IPS-18c (cell line): ENCODE results near the gene BACH2.

ENCODE experiments used
- H3K4me3 ChIP-seq: 2 replicates; pipeline ENCODE4 v1.7.0; 2013; ENCODE audit warnings: low read depth, mild to moderate bottlenecking, low read length, moderate library complexity; ENCODE audit not compliant: insufficient read depth
- H3K9me3 ChIP-seq: one replicate; pipeline ENCODE4 v1.6.1; 2013; ENCODE audit warnings: mild to moderate bottlenecking, low read length, moderate library complexity; ENCODE audit not compliant: control insufficient read depth, insufficient read depth

Gene BACH2

GRCh38 chr6:90096818-90097217, 199.8 kb downstream of the BACH2 start:
- no peaks in the 10 kb centered on the region for H3K9me3 ChIP-seq

DNA sequence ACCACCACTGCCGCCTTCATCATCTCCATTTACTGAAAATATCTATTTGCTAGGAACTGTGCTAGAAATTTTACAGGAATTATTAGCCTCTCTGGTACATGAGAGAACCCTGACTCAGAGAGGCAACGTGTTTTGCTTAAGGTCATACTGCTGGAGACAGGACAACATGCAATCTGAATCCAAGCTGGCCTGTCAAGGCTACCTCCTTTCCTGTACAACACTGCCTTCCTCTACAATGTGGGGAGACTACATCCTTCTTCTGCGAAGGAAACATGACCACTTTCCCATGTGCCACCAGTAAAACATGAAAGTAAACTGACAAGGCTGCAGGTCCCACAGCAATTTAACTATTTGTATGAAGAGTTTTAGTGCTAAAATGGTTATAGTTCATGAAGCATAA, 200.9 kb downstream of the BACH2 start:
- no peak overlapping the region for H3K4me3 ChIP-seq
- H3K9me3 ChIP-seq = no peaks in the 10 kb centered on the region

More at GRCh38 chr6:90096818-90097217, 199.8 kb downstream of the BACH2 start:
- H3K4me3 ChIP-seq = no peak overlapping the region

- no peak overlapping the region for H3K4me3 ChIP-seq
- H3K9me3 ChIP-seq = no peaks in the 10 kb centered on the region
Observed at GRCh38 chr6:90095145-90095544, 201.5 kb downstream of the BACH2 start.

DNA sequence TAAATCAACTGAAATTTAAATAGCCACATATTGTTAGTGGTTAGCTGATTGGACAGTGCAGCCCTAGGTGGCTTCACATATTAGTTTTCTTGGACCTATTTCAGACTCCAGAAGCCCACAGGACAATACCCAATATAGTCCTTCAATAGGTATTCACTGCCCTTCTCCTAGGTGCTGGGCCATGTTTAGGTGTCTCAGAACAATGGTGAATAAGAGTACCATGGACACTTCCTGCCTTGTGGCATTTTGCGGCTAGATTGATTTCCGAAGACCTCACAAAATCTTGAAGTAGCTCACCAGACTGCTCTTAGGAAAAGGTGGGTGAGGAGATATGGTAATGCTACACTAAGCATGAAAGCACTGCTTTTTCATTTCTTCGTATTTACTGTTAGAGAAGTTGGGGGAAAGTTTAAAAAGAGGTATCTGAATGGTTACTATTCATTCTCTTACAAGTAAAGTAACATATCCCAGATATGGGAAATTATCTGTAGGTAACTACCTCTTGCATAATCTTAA, 203.0 kb downstream of the BACH2 start:
- Histone ChIP-seq H3K9me3 (no peaks in the 10 kb centered on the region), H3K4me3 (no peak overlapping the region)

DNA sequence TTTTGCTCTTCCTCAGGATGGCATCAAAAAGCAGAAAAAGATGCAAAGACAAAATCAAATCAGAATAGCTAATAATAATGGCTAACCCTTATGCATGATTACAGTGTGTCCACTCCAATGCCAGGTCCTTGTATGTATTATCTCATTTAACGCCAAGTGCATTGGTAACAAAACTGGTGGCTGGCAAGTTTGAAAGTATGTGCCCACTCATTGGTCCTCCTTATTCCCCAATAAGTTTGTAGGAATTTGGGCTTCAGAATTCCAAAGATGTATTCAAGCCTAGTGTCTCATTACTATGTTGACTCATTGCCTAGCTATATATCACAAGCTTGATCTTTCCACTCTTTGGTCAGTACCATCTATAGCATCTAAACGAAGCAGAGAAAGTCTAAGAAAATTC, 205.8 kb downstream of the BACH2 start:
- no peak overlapping the region for H3K4me3 ChIP-seq
- no peaks in the 10 kb centered on the region for H3K9me3 ChIP-seq

- Histone ChIP-seq H3K4me3 (no peak overlapping the region), H3K9me3 (no peaks in the 10 kb centered on the region)
Observed at GRCh38 chr6:90088009-90088408, 208.6 kb downstream of the BACH2 start.

DNA sequence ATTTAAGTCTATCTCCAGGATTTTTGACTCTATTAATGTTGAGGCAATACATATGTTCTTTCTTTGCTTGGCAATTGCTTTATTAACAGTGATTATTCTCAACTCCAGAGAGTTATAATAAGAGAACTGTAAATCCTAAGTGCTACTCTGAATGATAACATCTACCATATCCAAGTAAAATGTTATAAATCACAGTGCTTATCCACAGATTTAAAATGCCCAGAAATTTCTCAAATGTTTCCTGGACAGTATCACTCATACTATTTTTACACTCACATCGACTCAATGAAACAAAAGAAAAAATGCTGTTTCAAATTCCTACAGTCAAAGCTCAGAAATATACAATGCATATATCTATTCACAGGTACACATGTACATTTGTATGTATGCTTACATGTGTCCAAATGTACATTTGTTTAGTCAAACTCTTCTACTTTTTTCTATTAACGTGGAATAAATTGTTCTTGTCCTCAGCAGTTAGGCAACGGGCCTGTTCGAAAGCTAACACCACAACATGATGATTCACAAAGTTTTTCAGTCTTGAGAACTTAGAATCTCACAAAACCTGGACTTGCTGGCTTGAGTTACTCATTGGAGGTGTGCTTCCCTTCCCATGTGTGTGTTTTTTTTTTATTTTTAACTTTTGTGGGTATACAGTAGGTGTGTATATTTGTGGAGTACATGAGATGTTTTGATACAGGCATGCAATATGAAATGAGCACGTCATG, 209.4 kb downstream of the BACH2 start:
- H3K9me3 ChIP-seq = no peaks in the 10 kb centered on the region
- no peak overlapping the region for H3K4me3 ChIP-seq

- no peaks in the 10 kb centered on the region for H3K9me3 ChIP-seq
Observed at GRCh38 chr6:90086517-90086916, 210.1 kb downstream of the BACH2 start.

GRCh38 chr6:90083891-90084290, 212.8 kb downstream of the BACH2 start:
- Histone ChIP-seq H3K9me3 (no peaks in the 10 kb centered on the region), H3K4me3 (no peak overlapping the region)

More at GRCh38 chr6:90086517-90086916, 210.1 kb downstream of the BACH2 start:
- no peak overlapping the region for H3K4me3 ChIP-seq

DNA sequence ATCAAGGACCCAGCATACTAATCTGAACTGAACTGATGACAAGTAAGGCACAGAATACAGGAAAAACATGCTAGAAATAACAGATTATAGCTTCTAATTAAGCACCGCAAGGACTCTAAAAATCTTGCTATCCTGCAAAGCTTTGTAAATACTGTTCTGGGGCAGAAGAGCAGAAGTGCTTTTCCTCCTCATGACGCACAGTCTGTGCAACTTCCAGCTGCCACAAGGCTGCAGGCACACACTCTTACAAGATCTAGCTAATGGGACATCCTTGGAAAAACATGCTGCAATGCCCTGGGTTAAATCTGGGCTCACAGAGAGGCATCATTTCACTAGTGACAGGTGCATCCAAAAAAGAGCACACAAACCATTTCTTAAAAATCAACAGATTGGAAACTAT, 213.8 kb downstream of the BACH2 start:
- H3K4me3 ChIP-seq = no peak overlapping the region
- H3K9me3 ChIP-seq = no peaks in the 10 kb centered on the region

- Histone ChIP-seq H3K9me3 (no peaks in the 10 kb centered on the region), H3K4me3 (no peak overlapping the region)
Observed at GRCh38 chr6:90080876-90081481, 215.7 kb downstream of the BACH2 start.

DNA sequence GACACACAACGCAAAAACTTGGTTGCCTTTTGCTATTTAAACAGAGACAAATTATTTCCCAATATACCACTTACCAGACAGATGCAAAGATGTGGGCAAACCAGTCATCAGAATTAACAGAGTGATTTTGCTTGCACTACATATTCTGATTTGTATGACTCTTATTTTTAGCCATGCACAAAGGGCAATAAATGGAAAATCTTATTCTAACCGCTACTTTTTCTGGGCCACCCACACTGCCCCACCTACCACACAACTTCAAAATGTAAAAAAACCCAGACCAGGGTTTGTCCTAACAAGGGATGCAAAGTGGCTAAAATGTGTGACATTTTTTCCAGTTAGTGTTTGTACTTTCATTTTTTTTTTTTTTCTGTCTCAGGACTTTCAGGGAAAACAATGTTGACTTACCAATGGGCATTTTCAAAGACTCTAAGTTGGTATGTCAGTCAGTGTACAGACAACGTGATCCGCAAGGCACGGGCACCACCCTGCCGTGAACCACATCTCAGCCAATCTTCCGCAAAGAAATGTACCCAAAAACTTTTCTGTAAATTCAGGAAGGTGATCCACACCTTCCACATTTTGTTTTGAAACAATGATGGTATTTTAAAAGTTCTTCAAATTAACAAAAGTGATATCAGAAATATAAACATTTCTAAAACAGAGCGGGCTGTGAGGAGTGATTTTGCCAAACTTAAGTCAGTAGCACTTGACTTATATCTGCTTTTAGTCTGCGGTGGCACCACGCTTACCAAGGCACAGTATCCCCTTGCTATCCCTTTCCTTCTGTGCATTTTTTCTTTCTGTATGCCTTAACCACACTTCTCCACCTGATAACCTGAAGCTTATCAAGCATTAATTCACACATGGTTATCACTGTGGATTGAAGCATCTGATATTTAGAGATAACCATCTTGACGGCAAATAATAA, 216.8 kb downstream of the BACH2 start:
- no peak overlapping the region for H3K4me3 ChIP-seq
- H3K9me3 ChIP-seq = no peaks in the 10 kb centered on the region

DNA sequence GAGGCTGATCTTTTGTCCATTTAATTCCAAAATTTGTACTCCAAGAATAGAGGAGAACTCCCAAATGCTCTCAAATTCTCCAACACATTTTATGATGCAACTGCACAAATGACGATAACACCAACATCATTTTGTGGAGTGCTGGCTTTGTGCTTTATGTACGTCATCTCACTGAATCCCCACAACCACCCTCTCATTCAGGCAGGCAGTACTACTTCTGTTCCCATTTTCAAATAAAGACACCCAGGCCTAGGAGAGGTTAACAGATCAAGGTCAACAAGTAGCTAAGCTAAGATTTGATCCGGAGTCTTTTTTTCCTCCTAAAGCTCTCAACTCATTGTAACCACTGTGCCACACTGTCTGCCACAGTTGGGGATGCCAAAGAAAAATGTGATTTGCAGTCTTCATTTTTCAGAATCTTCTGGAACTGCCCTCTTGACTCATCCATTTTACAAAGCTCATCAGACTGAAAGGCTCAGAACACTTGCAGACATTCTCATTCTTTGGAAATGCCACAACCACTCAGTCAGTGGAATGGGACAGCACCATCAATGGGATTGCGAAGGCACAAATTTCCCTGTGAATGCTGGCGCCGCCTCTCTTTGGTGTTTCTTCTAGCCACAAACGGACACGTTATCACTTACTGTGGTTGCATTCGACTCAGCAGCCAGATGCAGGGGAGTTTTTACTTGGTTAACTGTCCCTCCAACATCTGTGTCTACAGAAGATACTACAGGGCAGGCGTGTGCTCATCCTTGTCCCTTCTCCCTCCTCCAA, 217.9 kb downstream of the BACH2 start:
- H3K4me3 ChIP-seq = no peak overlapping the region
- no peaks in the 10 kb centered on the region for H3K9me3 ChIP-seq

DNA sequence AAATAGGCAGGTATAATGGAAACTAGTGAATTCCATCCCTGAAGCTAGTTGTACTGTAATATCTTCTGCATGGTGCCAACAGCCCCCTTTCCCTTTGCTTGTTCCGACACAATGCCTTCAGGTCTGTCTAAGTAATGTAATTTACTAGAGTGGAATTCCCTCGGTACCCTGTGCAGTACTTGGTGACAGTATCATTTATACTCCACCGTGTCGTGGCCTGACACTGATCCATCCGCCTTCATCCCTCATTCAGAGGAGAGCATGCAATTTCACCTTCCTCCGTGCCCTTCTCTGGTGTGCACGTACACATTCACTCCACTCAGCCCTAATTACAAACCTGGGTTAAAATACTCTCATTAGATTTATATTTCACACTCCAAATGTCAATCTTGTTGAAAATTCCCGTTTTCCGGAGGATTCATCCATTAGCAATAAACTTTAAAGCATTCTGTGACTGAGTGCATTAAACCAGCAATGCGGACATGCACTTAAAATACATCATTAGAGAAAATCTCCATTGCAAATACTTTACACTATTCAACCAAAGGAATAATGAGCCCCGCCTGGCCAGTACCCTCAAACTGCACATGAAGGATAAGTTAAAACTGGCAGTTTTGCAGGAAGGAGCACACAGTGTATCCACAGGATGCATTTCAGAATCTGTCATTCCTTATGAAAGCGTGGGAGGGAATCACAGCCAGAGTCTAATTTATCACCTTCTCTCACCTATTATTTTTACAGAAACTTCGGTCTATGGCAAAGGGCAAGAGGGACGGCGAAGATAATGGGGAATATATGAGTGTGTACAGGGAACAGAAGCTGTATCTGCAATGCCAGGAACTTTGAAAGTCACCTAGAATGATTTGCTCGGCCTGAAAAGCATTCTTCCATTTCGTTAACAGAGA, 219.9 kb downstream of the BACH2 start:
- Histone ChIP-seq H3K9me3 (no peaks in the 10 kb centered on the region), H3K4me3 (no peak overlapping the region)

- no peak overlapping the region for H3K4me3 ChIP-seq
- no peaks in the 10 kb centered on the region for H3K9me3 ChIP-seq
Observed at GRCh38 chr6:90074161-90074850, 222.3 kb downstream of the BACH2 start.
